ENCODE results near the gene SMG6.

The SMG6 gene

DNA sequence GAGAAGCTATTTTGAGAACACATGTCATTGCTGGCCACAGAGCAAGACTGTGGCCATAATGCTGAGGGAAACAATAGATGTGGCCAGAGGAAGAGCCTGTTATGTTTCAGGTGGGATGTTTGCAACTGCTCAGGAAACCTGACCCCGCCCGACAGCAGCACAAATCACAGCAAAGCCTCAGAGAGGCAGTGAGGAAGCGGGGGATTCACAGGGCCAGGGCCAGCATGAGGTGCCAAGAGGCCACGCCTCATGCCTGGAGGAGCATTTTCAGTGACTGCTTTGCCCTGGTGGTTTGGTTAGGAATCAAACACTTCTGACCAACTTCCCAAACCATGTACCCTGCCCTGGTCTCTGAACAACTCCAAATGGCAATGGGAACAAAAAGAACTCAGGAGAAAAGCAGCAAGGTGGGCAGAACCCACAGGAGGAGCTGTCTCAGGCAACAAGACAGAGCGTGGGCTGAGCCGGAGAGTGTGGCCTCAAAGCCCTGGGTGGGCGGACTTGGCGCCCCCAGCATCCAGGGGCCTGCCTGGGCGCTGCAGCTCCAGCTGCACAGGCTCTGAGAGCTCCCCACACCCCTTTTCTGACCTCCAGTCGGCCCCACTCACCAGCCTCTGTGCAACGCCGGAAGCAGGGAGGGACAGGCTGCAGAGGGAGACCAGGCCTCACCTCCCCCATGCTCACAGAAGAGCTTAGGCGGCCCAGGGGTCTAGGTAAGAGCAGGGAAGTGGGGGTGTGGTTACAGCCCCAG lies 228.1 kb downstream of the SMG6 start:
- H3K27ac ChIP-seq (replicated peaks; ENCODE audit: low read length), result no peak overlapping the region
- no peak overlapping the region for H2BK120ac ChIP-seq (ENCODE audit: low read depth, low read length)
- H3K14ac ChIP-seq (ENCODE audit: low read length), result no peak overlapping the region
- no peaks in the 10 kb centered on the region for H3K27me3 ChIP-seq (ENCODE audit: control insufficient read depth in 3 of 3, insufficient read depth in 3 of 3, low read depth in 1 of 3, low read length in 3 of 3)
- H3K4me3 ChIP-seq (ENCODE audit: low read length in 2 of 2), result no peak overlapping the region
- no peak for DNase-seq (ENCODE audit: low spot score)
- no CpG with 5 or more reads among the region's 13 CpGs for WGBS, 2 donors (ENCODE audit: extremely low coverage in 2 of 2, insufficient read length in 2 of 2, insufficient replicate concordance in 1 of 2)
- no peak overlapping the region for H3K4ac ChIP-seq (ENCODE audit: low read length)
- H2BK15ac ChIP-seq (ENCODE audit: low read length), result no peak overlapping the region
- peaks cover 12 to 81% of the 10 kb centered on the region in 2 donors for H3K36me3 ChIP-seq (replicated peaks in 1 of 2; ENCODE audit: control insufficient read depth in 2 of 2, insufficient read depth in 2 of 2, low read length in 2 of 2)
- no peak overlapping the region for H4K8ac ChIP-seq (ENCODE audit: low read depth, low read length)
- no peak overlapping the region for H4K91ac ChIP-seq (ENCODE audit: low read depth, low read length, poor library complexity)
- peak overlapping the region; percentile 3 for H3K18ac ChIP-seq (ENCODE audit: low read length)
- no peak overlapping the region for H2AFZ ChIP-seq (ENCODE audit: low read length)
- H3K9me3 ChIP-seq (replicated peaks in 1 of 2; ENCODE audit: control insufficient read depth in 2 of 2, insufficient read depth in 1 of 2, low read depth in 1 of 2, low read length in 2 of 2), result no peaks in the 10 kb centered on the region
- no peak overlapping the region for H3K9ac ChIP-seq (ENCODE audit: low read depth, low read length, poor library complexity)
- H3K4me1 ChIP-seq (ENCODE audit: control insufficient read depth in 2 of 2, insufficient read depth in 1 of 2, low read depth in 1 of 2, low read length in 2 of 2), result peaks cover 0 to 2% of the 10 kb centered on the region in 2 donors
- no peak overlapping the region for H3K4me2 ChIP-seq (ENCODE audit: insufficient read depth, low read length, poor library complexity, severe bottlenecking)
- no peak overlapping the region for H2BK5ac ChIP-seq (ENCODE audit: low read length)
- no peaks in the 10 kb centered on the region for H3K79me1 ChIP-seq (ENCODE audit: low read depth, low read length)
- no peak overlapping the region for H3K23ac ChIP-seq (ENCODE audit: low read depth, low read length, poor library complexity)
- H2AK5ac ChIP-seq (ENCODE audit: low read depth, low read length), result no peak overlapping the region
- no peak overlapping the region for H2BK12ac ChIP-seq (ENCODE audit: low read length)

- Histone ChIP-seq H4K91ac (ENCODE audit: low read depth, low read length, poor library complexity) (no peak overlapping the region), H3K36me3 (replicated peaks in 1 of 2; ENCODE audit: control insufficient read depth in 2 of 2, insufficient read depth in 2 of 2, low read length in 2 of 2) (peaks cover 12 to 83% of the 10 kb centered on the region in 2 donors)
Observed at GRCh38 chr17:2074919-2075318, 228.7 kb downstream of the SMG6 start.

DNA sequence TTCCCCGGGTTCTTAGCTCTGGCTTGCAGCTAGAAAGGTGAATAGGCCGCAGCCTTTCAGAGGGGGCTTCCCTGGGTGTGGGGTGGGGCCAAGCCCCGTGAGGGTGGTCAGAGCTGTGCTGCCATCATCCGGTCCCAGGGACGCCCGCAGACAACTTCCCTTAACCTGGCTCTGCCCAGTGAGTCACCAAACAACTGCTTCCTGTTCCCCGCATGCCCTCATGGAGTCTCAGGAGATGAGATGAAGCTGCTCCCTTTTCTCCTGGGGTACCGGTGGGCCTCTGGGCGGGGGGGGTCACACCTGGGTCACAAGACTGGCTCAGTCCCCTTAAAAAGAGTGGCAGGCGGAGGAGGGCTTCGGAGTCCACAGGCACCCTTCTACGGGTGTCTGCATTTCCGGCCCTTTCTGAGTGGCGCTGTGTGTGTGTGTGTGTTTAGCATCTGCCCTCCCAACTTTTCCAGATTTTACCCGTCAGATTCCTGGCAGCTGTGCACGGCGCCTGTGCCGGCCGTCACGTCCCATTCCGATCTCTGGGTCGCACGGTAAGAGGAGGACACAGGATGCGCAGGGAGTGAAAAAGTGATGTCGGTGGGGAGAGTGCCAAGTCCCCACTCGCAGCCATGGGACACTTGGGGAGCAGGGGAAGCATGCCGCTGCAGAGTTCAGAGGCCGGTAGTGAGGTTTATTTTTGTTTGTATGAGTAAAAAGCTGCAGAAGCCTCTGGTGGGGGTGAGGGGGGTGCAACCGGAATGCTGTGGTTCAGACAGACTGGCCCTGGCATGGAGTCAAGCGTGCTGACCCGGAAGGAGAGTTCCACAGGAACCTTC lies 231.9 kb downstream of the SMG6 start:
- Histone ChIP-seq H2BK12ac (ENCODE audit: low read length) (no peak overlapping the region), H3K4ac (ENCODE audit: low read length) (no peak overlapping the region), H3K4me1 (ENCODE audit: control insufficient read depth in 2 of 2, insufficient read depth in 1 of 2, low read depth in 1 of 2, low read length in 2 of 2) (peaks cover 0 to 2% of the 10 kb centered on the region in 2 donors), H3K9me3 (replicated peaks in 1 of 2; ENCODE audit: control insufficient read depth in 2 of 2, insufficient read depth in 1 of 2, low read depth in 1 of 2, low read length in 2 of 2) (no peaks in the 10 kb centered on the region), H2BK5ac (ENCODE audit: low read length) (no peak overlapping the region), H2BK15ac (ENCODE audit: low read length) (no peak overlapping the region), H2BK120ac (ENCODE audit: low read depth, low read length) (no peak overlapping the region), H3K4me2 (ENCODE audit: insufficient read depth, low read length, poor library complexity, severe bottlenecking) (no peak overlapping the region), H3K36me3 (replicated peaks in 1 of 2; ENCODE audit: control insufficient read depth in 2 of 2, insufficient read depth in 2 of 2, low read length in 2 of 2) (peaks cover 8 to 86% of the 10 kb centered on the region in 2 donors), H4K91ac (ENCODE audit: low read depth, low read length, poor library complexity) (no peak overlapping the region), H3K4me3 (ENCODE audit: low read length in 2 of 2) (no peak overlapping the region), H2AK5ac (ENCODE audit: low read depth, low read length) (no peak overlapping the region), H3K14ac (ENCODE audit: low read length) (no peak overlapping the region), H2AFZ (ENCODE audit: low read length) (no peak overlapping the region), H3K27ac (replicated peaks; ENCODE audit: low read length) (no peak overlapping the region), H3K23ac (ENCODE audit: low read depth, low read length, poor library complexity) (no peak overlapping the region), H3K18ac (ENCODE audit: low read length) (no peak overlapping the region), H3K27me3 (ENCODE audit: control insufficient read depth in 3 of 3, insufficient read depth in 3 of 3, low read depth in 1 of 3, low read length in 3 of 3) (no peaks in the 10 kb centered on the region), H3K9ac (ENCODE audit: low read depth, low read length, poor library complexity) (no peak overlapping the region), H3K79me1 (ENCODE audit: low read depth, low read length) (no peaks in the 10 kb centered on the region), H4K8ac (ENCODE audit: low read depth, low read length) (no peak overlapping the region)
- no peak for DNase-seq (ENCODE audit: low spot score)
- WGBS, 2 donors (ENCODE audit: extremely low coverage in 2 of 2, insufficient read length in 2 of 2, insufficient replicate concordance in 1 of 2), result no CpG with 5 or more reads among the region's 31 CpGs

More at GRCh38 chr17:2074919-2075318, 228.7 kb downstream of the SMG6 start:
- Histone ChIP-seq H3K9me3 (replicated peaks in 1 of 2; ENCODE audit: control insufficient read depth in 2 of 2, insufficient read depth in 1 of 2, low read depth in 1 of 2, low read length in 2 of 2) (no peaks in the 10 kb centered on the region), H2BK120ac (ENCODE audit: low read depth, low read length) (no peak overlapping the region), H3K4me1 (ENCODE audit: control insufficient read depth in 2 of 2, insufficient read depth in 1 of 2, low read depth in 1 of 2, low read length in 2 of 2) (peaks cover 0 to 2% of the 10 kb centered on the region in 2 donors), H2BK12ac (ENCODE audit: low read length) (no peak overlapping the region), H2BK5ac (ENCODE audit: low read length) (no peak overlapping the region), H3K4me3 (ENCODE audit: low read length in 2 of 2) (no peak overlapping the region), H2AFZ (ENCODE audit: low read length) (no peak overlapping the region), H3K27me3 (ENCODE audit: control insufficient read depth in 3 of 3, insufficient read depth in 3 of 3, low read depth in 1 of 3, low read length in 3 of 3) (no peaks in the 10 kb centered on the region), H2BK15ac (ENCODE audit: low read length) (no peak overlapping the region), H4K8ac (ENCODE audit: low read depth, low read length) (no peak overlapping the region), H3K79me1 (ENCODE audit: low read depth, low read length) (no peaks in the 10 kb centered on the region), H3K4ac (ENCODE audit: low read length) (no peak overlapping the region), H2AK5ac (ENCODE audit: low read depth, low read length) (no peak overlapping the region), H3K18ac (ENCODE audit: low read length) (peak overlapping the region; percentile 24), H3K9ac (ENCODE audit: low read depth, low read length, poor library complexity) (no peak overlapping the region), H3K4me2 (ENCODE audit: insufficient read depth, low read length, poor library complexity, severe bottlenecking) (no peak overlapping the region), H3K23ac (ENCODE audit: low read depth, low read length, poor library complexity) (no peak overlapping the region), H3K14ac (ENCODE audit: low read length) (no peak overlapping the region), H3K27ac (replicated peaks; ENCODE audit: low read length) (no peak overlapping the region)
- no CpG with 5 or more reads among the region's 10 CpGs for WGBS, 2 donors (ENCODE audit: extremely low coverage in 2 of 2, insufficient read length in 2 of 2, insufficient replicate concordance in 1 of 2)
- no peak for DNase-seq (ENCODE audit: low spot score)

- no peak overlapping the region for H2BK120ac ChIP-seq (ENCODE audit: low read depth, low read length)
- no peak overlapping the region for H4K8ac ChIP-seq (ENCODE audit: low read depth, low read length)
- H3K23ac ChIP-seq (ENCODE audit: low read depth, low read length, poor library complexity), result no peak overlapping the region
- no peak overlapping the region for H2BK15ac ChIP-seq (ENCODE audit: low read length)
- H3K4ac ChIP-seq (ENCODE audit: low read length), result no peak overlapping the region
- no peak overlapping the region for H3K4me3 ChIP-seq (ENCODE audit: low read length in 2 of 2)
- peaks cover 0 to 2% of the 10 kb centered on the region in 2 donors for H3K4me1 ChIP-seq (ENCODE audit: control insufficient read depth in 2 of 2, insufficient read depth in 1 of 2, low read depth in 1 of 2, low read length in 2 of 2)
- H3K4me2 ChIP-seq (ENCODE audit: insufficient read depth, low read length, poor library complexity, severe bottlenecking), result no peak overlapping the region
- no peak for DNase-seq (ENCODE audit: low spot score)
- no peak overlapping the region for H4K91ac ChIP-seq (ENCODE audit: low read depth, low read length, poor library complexity)
- no peaks in the 10 kb centered on the region for H3K9me3 ChIP-seq (replicated peaks in 1 of 2; ENCODE audit: control insufficient read depth in 2 of 2, insufficient read depth in 1 of 2, low read depth in 1 of 2, low read length in 2 of 2)
- no peak overlapping the region for H2BK12ac ChIP-seq (ENCODE audit: low read length)
- H2AK5ac ChIP-seq (ENCODE audit: low read depth, low read length), result no peak overlapping the region
- no peak overlapping the region for H2AFZ ChIP-seq (ENCODE audit: low read length)
- H3K27ac ChIP-seq (replicated peaks; ENCODE audit: low read length), result no peak overlapping the region
- H3K14ac ChIP-seq (ENCODE audit: low read length), result no peak overlapping the region
- peaks cover 2% of the 10 kb centered on the region for H3K79me1 ChIP-seq (ENCODE audit: low read depth, low read length)
- H2BK5ac ChIP-seq (ENCODE audit: low read length), result no peak overlapping the region
- no peak overlapping the region for H3K9ac ChIP-seq (ENCODE audit: low read depth, low read length, poor library complexity)
- no CpG with 5 or more reads among the region's 6 CpGs for WGBS, 2 donors (ENCODE audit: extremely low coverage in 2 of 2, insufficient read length in 2 of 2, insufficient replicate concordance in 1 of 2)
- peaks cover 10 to 86% of the 10 kb centered on the region in 2 donors for H3K36me3 ChIP-seq (replicated peaks in 1 of 2; ENCODE audit: control insufficient read depth in 2 of 2, insufficient read depth in 2 of 2, low read length in 2 of 2)
- no peak overlapping the region for H3K18ac ChIP-seq (ENCODE audit: low read length)
- no peaks in the 10 kb centered on the region for H3K27me3 ChIP-seq (ENCODE audit: control insufficient read depth in 3 of 3, insufficient read depth in 3 of 3, low read depth in 1 of 3, low read length in 3 of 3)
Observed at GRCh38 chr17:2071024-2071385, 232.6 kb downstream of the SMG6 start.
